NCI-H128 (cell line): ENCODE results near the gene FANCB.
A peak's percentile ranks its signal among the peaks of the same experiment; 100 is the strongest.

Experiments
- DNase-seq: peaks from one replicate; lab custom pipeline; 2025; ENCODE audit not compliant: unreplicated experiment; lab: John Stamatoyannopoulos, UW

Gene FANCB

GRCh38 chrX:14872851-14873675 is at the start of gene FANCB, which contains the start of gene MOSPD2:
Gene FANCB (minus strand): TSS chrX:14873069. CDS start chrX:14865510, 7,559 bp downstream.
Gene MOSPD2 (plus strand): TSS chrX:14873421. CDS start chrX:14873529, 108 bp downstream.
- DNase-seq = peak; percentile 87

GRCh38 chrX:14922437-14922836 is 49.6 kb upstream of the FANCB start:
- no peak for DNase-seq

- no peak for DNase-seq
These were observed 47.3 kb upstream of the FANCB start for GRCh38 chrX:14920196-14920595.

GRCh38 chrX:14919407-14919806 is 46.5 kb upstream of the FANCB start:
- no peak for DNase-seq

DNA sequence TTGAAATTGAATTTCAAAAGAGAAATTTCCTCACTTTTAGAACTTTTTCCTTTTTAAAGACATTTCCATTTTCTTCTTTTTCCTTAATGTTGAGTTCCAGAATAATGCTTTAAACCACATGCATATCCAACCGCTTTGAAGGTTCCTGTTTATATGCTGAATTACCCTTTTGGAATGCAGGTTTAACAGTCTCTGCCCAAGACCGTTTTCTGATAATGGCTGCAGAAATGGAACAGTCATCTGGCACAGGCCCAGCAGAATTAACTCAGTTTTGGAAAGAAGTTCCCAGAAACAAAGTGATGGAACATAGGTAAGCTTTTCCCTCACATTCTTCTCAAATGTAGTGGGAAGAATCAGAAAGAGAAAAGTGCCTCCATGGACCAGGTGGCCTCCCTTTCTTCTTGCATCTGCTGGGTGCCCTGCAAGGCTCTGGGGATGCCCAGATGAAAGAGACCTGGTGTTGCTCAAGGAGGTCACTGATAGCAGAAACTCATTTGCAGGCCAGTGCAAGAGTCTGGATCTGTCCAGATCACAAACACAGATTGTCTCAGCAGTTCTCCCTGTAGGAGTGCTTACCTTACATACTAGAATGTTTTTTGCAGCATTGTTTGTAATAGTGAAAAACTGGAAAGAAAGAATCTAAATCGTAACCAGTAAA is 43.3 kb upstream of the FANCB start:
- DNase-seq = no peak

GRCh38 chrX:14915596-14915995 is 42.7 kb upstream of the FANCB start:
- DNase-seq = no peak

- DNase-seq = no peak
These were observed 40.4 kb upstream of the FANCB start for GRCh38 chrX:14913241-14913640.

DNA sequence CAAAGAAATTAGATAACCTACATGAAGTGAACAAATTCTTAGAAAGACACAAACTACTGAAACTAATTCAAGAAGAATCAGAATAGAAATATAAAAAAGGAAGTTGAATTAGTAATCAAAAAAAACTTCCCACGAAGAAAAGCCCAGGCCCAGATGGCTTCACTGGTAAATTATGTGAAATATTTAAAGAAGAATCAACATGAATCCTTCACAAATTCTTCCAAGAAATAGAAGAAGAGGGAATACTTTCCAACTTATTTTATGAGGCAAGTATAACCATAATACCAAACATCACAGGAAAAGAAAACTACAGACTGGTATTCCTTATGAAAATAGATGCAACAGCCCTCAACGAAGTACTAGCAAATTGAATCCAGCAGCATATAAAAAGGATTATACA is 31.0 kb upstream of the FANCB start:
- DNase-seq = no peak

DNA sequence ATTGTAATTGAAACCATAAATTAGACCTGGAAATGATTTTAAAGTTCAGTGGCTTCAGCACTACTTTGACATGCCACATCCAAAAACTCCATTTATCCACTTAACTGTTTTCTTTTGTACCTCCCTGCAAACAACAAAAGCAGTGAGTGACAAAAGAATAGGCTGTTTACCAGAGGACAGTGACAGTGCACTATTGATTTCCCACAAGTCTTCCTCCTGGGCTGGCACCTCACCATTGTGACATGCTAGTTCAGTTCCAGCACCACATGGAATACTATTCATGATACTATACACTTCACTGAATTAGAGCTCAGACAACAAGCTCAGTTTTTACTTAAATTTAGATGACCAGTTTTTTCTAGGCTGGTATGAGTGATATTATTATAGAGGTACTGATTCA is 29.7 kb upstream of the FANCB start:
- no peak for DNase-seq

- DNase-seq = no peak
These were observed 26.7 kb upstream of the FANCB start for GRCh38 chrX:14899607-14900006.

- no peak for DNase-seq
These were observed 24.2 kb upstream of the FANCB start for GRCh38 chrX:14897042-14897441.

- no peak for DNase-seq
These were observed 23.4 kb upstream of the FANCB start for GRCh38 chrX:14896273-14896672.

- DNase-seq = no peak
These were observed 13.4 kb upstream of the FANCB start for GRCh38 chrX:14886252-14886651.

- DNase-seq = no peak
These were observed 11.8 kb upstream of the FANCB start for GRCh38 chrX:14884714-14885113.

- no peak for DNase-seq
These were observed 11.0 kb upstream of the FANCB start for GRCh38 chrX:14883826-14884225.

- no peak for DNase-seq
These were observed 2.8 kb upstream of the FANCB start for GRCh38 chrX:14875624-14876023.

GRCh38 chrX:14873676-14874049 is 794 bp upstream of the FANCB start:
- DNase-seq = no peak

DNA sequence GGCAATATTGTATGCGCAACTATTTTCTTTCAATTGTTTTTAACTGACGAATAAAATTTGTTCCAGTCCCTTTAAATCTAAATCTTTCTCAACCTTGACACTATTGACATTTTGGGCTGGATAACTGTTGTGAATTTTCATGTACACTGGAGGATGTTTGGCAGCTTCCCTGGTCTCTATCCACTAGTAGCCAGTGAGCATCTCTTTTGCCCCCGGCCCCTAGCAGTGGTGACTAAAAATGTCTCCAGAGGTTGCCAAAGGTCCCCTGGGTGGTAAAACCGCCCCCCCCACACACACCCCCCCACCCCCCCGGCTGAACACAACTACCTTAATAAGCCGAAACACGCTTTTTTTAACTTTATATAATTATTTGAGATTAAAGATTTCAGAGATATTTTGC is 514 bp downstream of the FANCB start:
- DNase-seq = no peak

DNA sequence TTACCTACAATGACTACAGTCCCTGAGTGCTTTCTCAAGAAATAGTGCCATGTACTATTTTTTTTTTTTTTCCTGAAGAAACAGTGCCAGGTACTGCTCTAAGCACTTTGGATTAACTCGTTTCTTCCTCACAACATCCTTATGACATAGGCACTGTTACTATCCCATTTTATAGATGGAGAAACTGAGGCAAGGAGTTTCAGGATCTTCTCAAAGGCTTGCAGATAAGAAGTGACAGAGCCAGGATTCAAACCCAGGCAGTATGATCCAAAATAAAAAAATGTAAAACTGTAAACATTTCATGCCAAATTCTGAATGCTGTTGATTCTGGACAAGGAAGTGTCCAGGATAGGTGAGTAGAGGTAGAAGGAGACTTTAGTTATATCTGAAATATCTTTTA is 1.1 kb downstream of the FANCB start:
- DNase-seq = no peak

- DNase-seq = no peak
These were observed 7.7 kb downstream of the FANCB start for GRCh38 chrX:14865201-14865600.

GRCh38 chrX:14864631-14865030 is 8.2 kb downstream of the FANCB start:
- DNase-seq = no peak

- no peak for DNase-seq
These were observed 21.3 kb downstream of the FANCB start for GRCh38 chrX:14851526-14851925.

DNA sequence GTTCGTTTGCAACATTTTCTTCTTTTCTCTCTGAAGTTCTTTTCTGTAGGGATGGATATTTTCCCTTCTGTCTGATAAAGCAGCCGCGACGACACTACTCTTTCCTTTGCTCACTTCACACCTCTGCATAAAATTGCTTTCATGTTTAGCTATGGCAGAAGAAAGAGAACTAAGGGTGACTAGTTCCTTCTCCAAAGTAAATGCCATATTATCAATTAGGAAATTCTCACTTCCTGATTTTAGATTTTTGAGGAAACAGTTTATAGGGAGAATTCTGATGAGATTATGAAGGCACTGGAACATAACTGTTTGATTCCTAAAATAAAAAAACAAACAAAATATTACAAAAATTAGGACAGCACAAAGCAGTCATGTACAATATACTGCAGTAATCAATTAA is 29.2 kb downstream of the FANCB start:
- DNase-seq = no peak
